HepG2 (cell line): ENCODE data around the gene STK32C. TPM values are rescaled to one million over a fixed set of nuclear protein-coding genes. Genes with fewer than 3 reads are reported as not detected.

Source experiments
- ATAC-seq: fragments of 200-7000 bp; cut with Tn5 transposase; 3 replicates; pipeline ENCODE4 v1.9.1; 2020; ENCODE audit warnings: mild to moderate bottlenecking, moderate library complexity
- BruUV-seq: library from RNA; stranded (reverse); fragments of 400-500 nt; replicated peaks from 2 replicates; lab custom pipeline; 2021; lab: Mats Ljungman, UMichigan
- CTCF ChIA-PET: fragments of 300-600 bp; formaldehyde crosslinking; extraction: SDS; loops from one replicate; lab custom pipeline; 2021; ENCODE audit warnings: low total read pairs, inconsistent platforms, low intra/inter-chr PET ratio; lab: Yijun Ruan, JAX
- POLR2A ChIA-PET: fragments of 350-600 bp; sonication (Branson Sonifier 250); formaldehyde crosslinking; loops from one replicate; lab custom pipeline; 2020; ENCODE audit warnings: antibody characterized with exemption, inconsistent platforms; lab: Yijun Ruan, JAX
- DNase-seq: peaks from one replicate; pipeline ENCODE4 v3.0.0-alpha.2; 2015; ENCODE audit warnings: low spot score
- FAIRE-seq: peaks from 3 replicates; lab custom pipeline; 2011; peaks lifted over from hg19 to GRCh38; lab: Jason Lieb, UNC
- H2AFZ ChIP-seq: one replicate; pipeline ENCODE4 v1.6.1; 2011; ENCODE audit warnings: low read length, inconsistent platforms
- H3K27ac ChIP-seq: fragments of 300-600 bp; 3 replicates; pipeline ENCODE4 v1.8.0; 2011; ENCODE audit warnings: mixed run types, mild to moderate bottlenecking, mixed read lengths, low read length, inconsistent platforms; ENCODE audit not compliant: insufficient read depth; ENCODE audit errors: extremely low read length
- H3K27me3 ChIP-seq, 2 experiments: fragments of 200-600 bp in 1 of 2; 2 replicates in 1 of 2; 3 replicates in 1 of 2; pipeline versions ENCODE4 v1.6.0 to v1.8.0; 2011; ENCODE audit warnings: low read length in 2 of 2, mild to moderate bottlenecking in 2 of 2, moderate library complexity in 2 of 2, inconsistent platforms in 1 of 2; ENCODE audit not compliant: insufficient read depth in 2 of 2, control insufficient read depth in 1 of 2
- H3K36me3 ChIP-seq, 2 experiments: fragments of 200-600 bp in 1 of 2; replicated peaks in 1 of 2; 2 replicates in 1 of 2; 3 replicates in 1 of 2; pipeline versions ENCODE4 v1.5.1 to v1.8.0; 2011; ENCODE audit warnings: low read length in 2 of 2, inconsistent platforms in 1 of 2; ENCODE audit not compliant: insufficient read depth in 2 of 2, control insufficient read depth in 1 of 2
- H3K4me1 ChIP-seq: 2 replicates; pipeline ENCODE4 v1.5.1; 2012; ENCODE audit warnings: low read length, inconsistent platforms; ENCODE audit not compliant: insufficient read depth
- H3K4me2 ChIP-seq: 2 replicates; pipeline ENCODE4 v1.6.0; 2011; ENCODE audit warnings: low read depth, low read length, inconsistent platforms
- H3K4me3 ChIP-seq, 3 experiments: fragments of 200-600 bp in 1 of 3; sonication (generic), shearing (Covaris generic) in 1 of 3; replicated peaks in 1 of 3; 2 replicates each; pipeline ENCODE4 v1.5.1; 2011 to 2016; ENCODE audit warnings: low read length in 3 of 3, inconsistent platforms in 2 of 3, low read depth in 2 of 3, mild to moderate bottlenecking in 2 of 3, control low read depth in 1 of 3, mixed read lengths in 1 of 3; ENCODE audit not compliant: insufficient read depth in 1 of 3
- H3K79me2 ChIP-seq: one replicate; pipeline ENCODE4 v1.6.1; 2011; ENCODE audit warnings: low read length, inconsistent platforms; ENCODE audit not compliant: insufficient read depth
- H3K9ac ChIP-seq: 2 replicates; pipeline ENCODE4 v1.6.0; 2011; ENCODE audit warnings: mild to moderate bottlenecking, low read depth, low read length, inconsistent platforms; ENCODE audit not compliant: insufficient read depth
- H3K9me3 ChIP-seq: 2 replicates; pipeline ENCODE4 v1.5.1; 2012; ENCODE audit warnings: mild to moderate bottlenecking, low read length
- H4K20me1 ChIP-seq: 2 replicates; pipeline ENCODE4 v1.6.0; 2011; ENCODE audit warnings: inconsistent platforms, mild to moderate bottlenecking, low read length, moderate library complexity; ENCODE audit not compliant: insufficient read depth
- HHEX ChIP-seq: IDR thresholded peaks from 2 replicates; pipeline ENCODE4 v1.6.1; 2016; ENCODE audit warnings: control low read depth
- KDM2A ChIP-seq: sonication (generic); formaldehyde crosslinking; IDR thresholded peaks from 2 replicates; pipeline ENCODE4 v1.4.0; 2020; ENCODE audit warnings: low read depth, missing genetic modification reagents, borderline replicate concordance
- MZF1 ChIP-seq: sonication (generic); formaldehyde crosslinking; IDR thresholded peaks from 2 replicates; pipeline ENCODE4 v1.8.1; 2023; ENCODE audit warnings: mild to moderate bottlenecking, missing genetic modification reagents, borderline replicate concordance
- PHF8 ChIP-seq: sonication (generic); formaldehyde crosslinking; IDR thresholded peaks from 2 replicates; pipeline ENCODE4 v1.5.0; 2020; ENCODE audit warnings: missing genetic modification reagents
- RXRB ChIP-seq: IDR thresholded peaks from 2 replicates; pipeline ENCODE4 v1.6.1; 2016; ENCODE audit warnings: borderline replicate concordance, missing genetic modification reagents, missing compliant biosample characterization
- SCMH1 ChIP-seq: sonication (generic); formaldehyde crosslinking; IDR thresholded peaks from 2 replicates; pipeline ENCODE4 v1.9.0; 2021; ENCODE audit warnings: missing genetic modification reagents, mild to moderate bottlenecking, borderline replicate concordance
- WIZ ChIP-seq: sonication (generic); formaldehyde crosslinking; IDR thresholded peaks from 2 replicates; pipeline ENCODE4 v1.5.1; 2020; ENCODE audit warnings: mild to moderate bottlenecking, missing genetic modification reagents
- ZFP41 ChIP-seq: sonication (generic); formaldehyde crosslinking; IDR thresholded peaks from 2 replicates; pipeline ENCODE4 v1.4.0; 2020; ENCODE audit warnings: mild to moderate bottlenecking, missing genetic modification reagents, borderline replicate concordance
- ZFYVE20 ChIP-seq: sonication (generic); formaldehyde crosslinking; IDR thresholded peaks from 2 replicates; pipeline ENCODE4 v1.8.0; 2023; ENCODE audit warnings: low read depth, mild to moderate bottlenecking, moderate library complexity, missing genetic modification reagents, borderline replicate concordance
- ZNF34 ChIP-seq: sonication (generic); formaldehyde crosslinking; IDR thresholded peaks from 2 replicates; pipeline ENCODE4 v1.4.0; 2020; ENCODE audit warnings: mild to moderate bottlenecking, missing genetic modification reagents, borderline replicate concordance
- ZNF7 ChIP-seq: IDR thresholded peaks from 2 replicates; pipeline ENCODE4 v1.6.1; 2016; ENCODE audit warnings: missing biosample characterization, missing genetic modification reagents
- WGBS: methylation state at CpG from one replicate; pipeline ENCODE4 v1.1.6; 2017; ENCODE audit warnings: low lambda C conversion rate; 5-methylcytosine and 5-hydroxymethylcytosine counted together
- in situ Hi-C: cut with HindIII; loops from 2 replicates; pipeline ENCODE4 v1.10.0; 2017; ENCODE audit warnings: low pct_unique_long_range_greater_than_20kb; ENCODE audit not compliant: extremely low pct_ligation_motif_present
- intact Hi-C: fragments of 100-400 bp; cut with micrococcal nuclease; formaldehyde crosslinking; loops from one replicate; pipeline ENCODE4 v1.10.0; 2022; ENCODE audit not compliant: unreplicated experiment
- polyA plus RNA-seq, 8 experiments: library from polyadenylated mRNA; depleted of rRNA in 3 of 8; stranded (reverse) in 7 of 8; unstranded in 1 of 8; fragments of >200 nt; fragmentation: Illumina TruSeq in 4 of 8; extraction: Trizol in 4 of 8; gene quantifications; 2 replicates each; pipeline versions ENCODE4 v1.2.1 to v1.2.3, GENCODE V29; 2011 to 2016; ENCODE audit warnings: low read depth in 4 of 8, missing spikeins in 1 of 8, mixed read lengths in 1 of 8; ENCODE audit not compliant: insufficient read depth in 1 of 8
- total RNA-seq, 5 experiments: library from RNA; depleted of rRNA; stranded (reverse); fragments of >200 nt; fragmentation: Illumina TruSeq; extraction: Trizol; gene quantifications; 2 replicates each; pipeline ENCODE4 v1.2.3, GENCODE V29; 2016; ENCODE audit warnings: low read depth in 1 of 5
- TF ChIP-seq, protein P1 (sequence below): sonication (generic); formaldehyde crosslinking; conservative IDR thresholded peaks from 2 replicates; pipeline ENCODE4 v1.8.1; 2023; ENCODE audit warnings: missing genetic modification reagents
- TF ChIP-seq, protein P2 (sequence below): sonication (generic); formaldehyde crosslinking; IDR thresholded peaks from 2 replicates; pipeline ENCODE4 v1.4.0; 2020; ENCODE audit warnings: missing genetic modification reagents
- TF ChIP-seq, protein P3 (sequence below): IDR thresholded peaks from 2 replicates; pipeline ENCODE4 v1.6.1; 2016; ENCODE audit warnings: low read depth
- TF ChIP-seq, protein P4 (sequence below): sonication (generic); formaldehyde crosslinking; IDR thresholded peaks from 2 replicates; pipeline ENCODE4 v1.4.0; 2020; ENCODE audit warnings: missing genetic modification reagents, low read depth, mild to moderate bottlenecking, borderline replicate concordance

The STK32C gene
- total and polyA plus RNA-seq, 2 of the 13 experiments (the other 11 are each of a cell fraction or from before 2014, with no cell fraction given) = 10.9 to 19.4 TPM

DNA sequence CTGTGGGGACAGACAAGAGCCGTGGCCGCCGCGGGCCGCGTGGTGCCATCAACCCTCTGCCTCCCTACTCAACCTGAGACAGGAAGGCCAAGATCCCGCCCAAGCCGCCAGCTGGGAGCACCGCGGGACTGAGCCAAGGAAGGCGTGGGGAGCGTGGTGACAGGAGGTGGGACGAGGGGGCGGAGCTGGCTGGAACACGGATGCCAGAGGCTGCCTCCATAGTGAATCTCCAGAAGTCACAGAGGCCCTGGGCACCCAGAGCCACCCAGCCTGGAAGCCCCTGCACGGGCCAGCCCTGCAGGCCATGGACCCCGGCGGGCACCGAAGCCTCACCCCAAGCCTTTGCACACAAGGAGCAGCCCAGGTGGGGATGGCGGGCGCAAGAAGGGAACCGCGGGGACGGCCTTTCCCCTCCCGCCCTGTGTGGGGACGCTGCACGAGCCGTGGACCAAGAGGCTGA lies 139.1 kb downstream of the STK32C start:
- Histone ChIP-seq H2AFZ (no peak overlapping the region), H3K4me2 (no peak overlapping the region), H4K20me1 (no peaks in the 10 kb centered on the region), H3K4me3 (no peak overlapping the region), H3K79me2 (no peaks in the 10 kb centered on the region), H3K36me3 (no peaks in the 10 kb centered on the region), H3K27ac (no peak overlapping the region), H3K27me3 (peaks cover 4 to 50% of the 10 kb centered on the region in 2 experiments; a peak in 4 of 5 replicates)
- 20% methylated on average over 4 of the region's 28 CpGs for WGBS
- in situ Hi-C loops = no loop called here
- BruUV-seq = no TSS peak
- DNase-seq = no peak
- POLR2A ChIA-PET = no interaction called here
- CTCF ChIA-PET = no interaction called here
- TF ChIP-seq RXRB (CRISPR knock-in tag) = no peak
- no peak for TF ChIP-seq ZFP41 (CRISPR knock-in tag)
- TF ChIP-seq KDM2A (CRISPR knock-in tag) = no peak
- TF ChIP-seq, protein P1, sequence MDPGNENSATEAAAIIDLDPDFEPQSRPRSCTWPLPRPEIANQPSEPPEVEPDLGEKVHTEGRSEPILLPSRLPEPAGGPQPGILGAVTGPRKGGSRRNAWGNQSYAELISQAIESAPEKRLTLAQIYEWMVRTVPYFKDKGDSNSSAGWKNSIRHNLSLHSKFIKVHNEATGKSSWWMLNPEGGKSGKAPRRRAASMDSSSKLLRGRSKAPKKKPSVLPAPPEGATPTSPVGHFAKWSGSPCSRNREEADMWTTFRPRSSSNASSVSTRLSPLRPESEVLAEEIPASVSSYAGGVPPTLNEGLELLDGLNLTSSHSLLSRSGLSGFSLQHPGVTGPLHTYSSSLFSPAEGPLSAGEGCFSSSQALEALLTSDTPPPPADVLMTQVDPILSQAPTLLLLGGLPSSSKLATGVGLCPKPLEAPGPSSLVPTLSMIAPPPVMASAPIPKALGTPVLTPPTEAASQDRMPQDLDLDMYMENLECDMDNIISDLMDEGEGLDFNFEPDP (CRISPR knock-in tag) = no peak
- TF ChIP-seq ZNF34 (CRISPR knock-in tag) = no peak
- TF ChIP-seq, protein P2, sequence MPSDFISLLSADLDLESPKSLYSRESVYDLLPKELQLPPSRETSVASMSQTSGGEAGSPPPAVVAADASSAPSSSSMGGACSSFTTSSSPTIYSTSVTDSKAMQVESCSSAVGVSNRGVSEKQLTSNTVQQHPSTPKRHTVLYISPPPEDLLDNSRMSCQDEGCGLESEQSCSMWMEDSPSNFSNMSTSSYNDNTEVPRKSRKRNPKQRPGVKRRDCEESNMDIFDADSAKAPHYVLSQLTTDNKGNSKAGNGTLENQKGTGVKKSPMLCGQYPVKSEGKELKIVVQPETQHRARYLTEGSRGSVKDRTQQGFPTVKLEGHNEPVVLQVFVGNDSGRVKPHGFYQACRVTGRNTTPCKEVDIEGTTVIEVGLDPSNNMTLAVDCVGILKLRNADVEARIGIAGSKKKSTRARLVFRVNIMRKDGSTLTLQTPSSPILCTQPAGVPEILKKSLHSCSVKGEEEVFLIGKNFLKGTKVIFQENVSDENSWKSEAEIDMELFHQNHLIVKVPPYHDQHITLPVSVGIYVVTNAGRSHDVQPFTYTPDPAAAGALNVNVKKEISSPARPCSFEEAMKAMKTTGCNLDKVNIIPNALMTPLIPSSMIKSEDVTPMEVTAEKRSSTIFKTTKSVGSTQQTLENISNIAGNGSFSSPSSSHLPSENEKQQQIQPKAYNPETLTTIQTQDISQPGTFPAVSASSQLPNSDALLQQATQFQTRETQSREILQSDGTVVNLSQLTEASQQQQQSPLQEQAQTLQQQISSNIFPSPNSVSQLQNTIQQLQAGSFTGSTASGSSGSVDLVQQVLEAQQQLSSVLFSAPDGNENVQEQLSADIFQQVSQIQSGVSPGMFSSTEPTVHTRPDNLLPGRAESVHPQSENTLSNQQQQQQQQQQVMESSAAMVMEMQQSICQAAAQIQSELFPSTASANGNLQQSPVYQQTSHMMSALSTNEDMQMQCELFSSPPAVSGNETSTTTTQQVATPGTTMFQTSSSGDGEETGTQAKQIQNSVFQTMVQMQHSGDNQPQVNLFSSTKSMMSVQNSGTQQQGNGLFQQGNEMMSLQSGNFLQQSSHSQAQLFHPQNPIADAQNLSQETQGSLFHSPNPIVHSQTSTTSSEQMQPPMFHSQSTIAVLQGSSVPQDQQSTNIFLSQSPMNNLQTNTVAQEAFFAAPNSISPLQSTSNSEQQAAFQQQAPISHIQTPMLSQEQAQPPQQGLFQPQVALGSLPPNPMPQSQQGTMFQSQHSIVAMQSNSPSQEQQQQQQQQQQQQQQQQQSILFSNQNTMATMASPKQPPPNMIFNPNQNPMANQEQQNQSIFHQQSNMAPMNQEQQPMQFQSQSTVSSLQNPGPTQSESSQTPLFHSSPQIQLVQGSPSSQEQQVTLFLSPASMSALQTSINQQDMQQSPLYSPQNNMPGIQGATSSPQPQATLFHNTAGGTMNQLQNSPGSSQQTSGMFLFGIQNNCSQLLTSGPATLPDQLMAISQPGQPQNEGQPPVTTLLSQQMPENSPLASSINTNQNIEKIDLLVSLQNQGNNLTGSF (CRISPR knock-in tag) = no peak
- TF ChIP-seq, protein P3, sequence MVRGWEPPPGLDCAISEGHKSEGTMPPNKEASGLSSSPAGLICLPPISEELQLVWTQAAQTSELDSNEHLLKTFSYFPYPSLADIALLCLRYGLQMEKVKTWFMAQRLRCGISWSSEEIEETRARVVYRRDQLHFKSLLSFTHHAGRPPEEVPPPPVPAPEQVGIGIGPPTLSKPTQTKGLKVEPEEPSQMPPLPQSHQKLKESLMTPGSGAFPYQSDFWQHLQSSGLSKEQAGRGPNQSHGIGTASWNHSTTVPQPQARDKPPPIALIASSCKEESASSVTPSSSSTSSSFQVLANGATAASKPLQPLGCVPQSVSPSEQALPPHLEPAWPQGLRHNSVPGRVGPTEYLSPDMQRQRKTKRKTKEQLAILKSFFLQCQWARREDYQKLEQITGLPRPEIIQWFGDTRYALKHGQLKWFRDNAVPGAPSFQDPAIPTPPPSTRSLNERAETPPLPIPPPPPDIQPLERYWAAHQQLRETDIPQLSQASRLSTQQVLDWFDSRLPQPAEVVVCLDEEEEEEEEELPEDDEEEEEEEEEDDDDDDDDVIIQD = no peak
- TF ChIP-seq HHEX (CRISPR knock-in tag) = no peak
- no peak for TF ChIP-seq ZFYVE20 (CRISPR knock-in tag)
- TF ChIP-seq PHF8 (CRISPR knock-in tag) = no peak
- TF ChIP-seq ZNF7 (CRISPR knock-in tag) = no peak
- TF ChIP-seq, protein P4, sequence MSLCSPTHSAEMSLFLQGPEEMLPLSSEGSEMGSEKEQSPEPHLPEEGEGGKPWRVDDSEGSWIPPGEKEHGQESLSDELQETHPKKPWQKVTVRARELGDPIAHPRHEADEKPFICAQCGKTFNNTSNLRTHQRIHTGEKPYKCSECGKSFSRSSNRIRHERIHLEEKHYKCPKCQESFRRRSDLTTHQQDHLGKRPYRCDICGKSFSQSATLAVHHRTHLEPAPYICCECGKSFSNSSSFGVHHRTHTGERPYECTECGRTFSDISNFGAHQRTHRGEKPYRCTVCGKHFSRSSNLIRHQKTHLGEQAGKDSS (CRISPR knock-in tag) = no peak
- TF ChIP-seq SCMH1 (CRISPR knock-in tag) = no peak
- no peak for TF ChIP-seq WIZ (CRISPR knock-in tag)
- TF ChIP-seq MZF1 (CRISPR knock-in tag) = no peak
- TF ChIP-seq, all 625 proteins: peak for 0
- ATAC-seq (no peak), FAIRE-seq (no peak)
- Histone ChIP-seq H3K9me3 (no peaks in the 10 kb centered on the region), H3K9ac (no peak overlapping the region), H3K4me1 (peaks cover 11% of the 10 kb centered on the region)
- intact Hi-C loops = no loop called here
